Left ventricle myocardium inferior (tissue), 1 donor: Measurements from ENCODE around the gene CAMK2G. TPM values are rescaled to one million over a fixed set of nuclear protein-coding genes. Genes with fewer than 3 reads are reported as not detected.

Experiments used
- DNase-seq: peaks from one replicate; pipeline ENCODE4 v3.0.0-alpha.2; 2020
- H3K27ac ChIP-seq: fragments of 200-600 bp; replicated peaks from 2 replicates; pipeline ENCODE4 v1.8.0; 2021
- H3K27me3 ChIP-seq: fragments of 200-600 bp; 2 replicates; pipeline ENCODE4 v1.8.0; 2021; ENCODE audit warnings: low read depth
- H3K36me3 ChIP-seq: fragments of 200-600 bp; 2 replicates; pipeline ENCODE4 v1.8.0; 2021
- H3K4me1 ChIP-seq: fragments of 200-600 bp; 2 replicates; pipeline ENCODE4 v1.8.0; 2021
- H3K4me3 ChIP-seq: fragments of 200-600 bp; 2 replicates; pipeline ENCODE4 v1.8.0; 2021; ENCODE audit warnings: mild to moderate bottlenecking, moderate library complexity
- H3K9me3 ChIP-seq: fragments of 200-600 bp; replicated peaks from 2 replicates; pipeline ENCODE4 v1.8.0; 2021
- intact Hi-C: fragments of 100-400 bp; cut with micrococcal nuclease; formaldehyde crosslinking; loops from one replicate; pipeline ENCODE4 v1.11.0; 2022
- total RNA-seq: library from RNA; stranded (reverse); fragmentation: NEBNext Ultra II Directional; extraction: Animal tissue kit (Norgen Biotek cat#: 25700); gene quantifications from one replicate; pipeline ENCODE4 v1.2.1, GENCODE V29; 2021
- TF ChIP-seq, protein P1 (sequence below): fragments of 200-600 bp; IDR thresholded peaks from 2 replicates; pipeline ENCODE4 v1.8.0; 2021; ENCODE audit warnings: antibody characterized with exemption, mild to moderate bottlenecking, borderline replicate concordance
- donor health status: DM: no; HTN: yes; CAD: no; lungs with severe emphysema.

The CAMK2G gene
- total RNA-seq, 1 donor from 2014 or later = 12.5 TPM

DNA sequence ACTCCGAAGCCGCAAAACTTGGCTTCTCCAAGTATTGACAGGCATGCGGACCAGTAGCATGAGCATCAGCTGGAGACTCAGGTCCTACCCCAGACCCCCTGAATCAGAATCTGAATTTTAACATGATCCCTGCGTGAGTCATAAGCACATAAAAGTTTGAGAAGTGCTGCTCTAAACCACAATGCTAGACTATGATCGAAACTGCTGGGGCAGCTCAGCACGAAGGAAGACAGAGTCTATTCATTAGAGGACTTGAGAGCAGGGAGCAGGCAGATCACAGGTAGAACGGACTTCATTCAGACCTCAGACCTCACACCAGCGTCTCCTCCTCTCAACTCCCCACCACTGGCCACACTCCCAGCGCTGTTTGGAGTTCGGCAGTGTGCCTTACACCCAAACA lies 16.9 kb downstream of the CAMK2G start:
- DNase-seq = no peak
- H3K36me3 ChIP-seq = peaks cover 51% of the 10 kb centered on the region
- H3K9me3 ChIP-seq = no peaks in the 10 kb centered on the region
- H3K27me3 ChIP-seq = peaks cover 20% of the 10 kb centered on the region
- intact Hi-C loops = no loop called here
- TF ChIP-seq, protein P1, sequence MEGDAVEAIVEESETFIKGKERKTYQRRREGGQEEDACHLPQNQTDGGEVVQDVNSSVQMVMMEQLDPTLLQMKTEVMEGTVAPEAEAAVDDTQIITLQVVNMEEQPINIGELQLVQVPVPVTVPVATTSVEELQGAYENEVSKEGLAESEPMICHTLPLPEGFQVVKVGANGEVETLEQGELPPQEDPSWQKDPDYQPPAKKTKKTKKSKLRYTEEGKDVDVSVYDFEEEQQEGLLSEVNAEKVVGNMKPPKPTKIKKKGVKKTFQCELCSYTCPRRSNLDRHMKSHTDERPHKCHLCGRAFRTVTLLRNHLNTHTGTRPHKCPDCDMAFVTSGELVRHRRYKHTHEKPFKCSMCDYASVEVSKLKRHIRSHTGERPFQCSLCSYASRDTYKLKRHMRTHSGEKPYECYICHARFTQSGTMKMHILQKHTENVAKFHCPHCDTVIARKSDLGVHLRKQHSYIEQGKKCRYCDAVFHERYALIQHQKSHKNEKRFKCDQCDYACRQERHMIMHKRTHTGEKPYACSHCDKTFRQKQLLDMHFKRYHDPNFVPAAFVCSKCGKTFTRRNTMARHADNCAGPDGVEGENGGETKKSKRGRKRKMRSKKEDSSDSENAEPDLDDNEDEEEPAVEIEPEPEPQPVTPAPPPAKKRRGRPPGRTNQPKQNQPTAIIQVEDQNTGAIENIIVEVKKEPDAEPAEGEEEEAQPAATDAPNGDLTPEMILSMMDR = no peak
- H3K4me3 ChIP-seq = no peak overlapping the region
- no peaks in the 10 kb centered on the region for H3K4me1 ChIP-seq
- H3K27ac ChIP-seq = no peak overlapping the region

DNA sequence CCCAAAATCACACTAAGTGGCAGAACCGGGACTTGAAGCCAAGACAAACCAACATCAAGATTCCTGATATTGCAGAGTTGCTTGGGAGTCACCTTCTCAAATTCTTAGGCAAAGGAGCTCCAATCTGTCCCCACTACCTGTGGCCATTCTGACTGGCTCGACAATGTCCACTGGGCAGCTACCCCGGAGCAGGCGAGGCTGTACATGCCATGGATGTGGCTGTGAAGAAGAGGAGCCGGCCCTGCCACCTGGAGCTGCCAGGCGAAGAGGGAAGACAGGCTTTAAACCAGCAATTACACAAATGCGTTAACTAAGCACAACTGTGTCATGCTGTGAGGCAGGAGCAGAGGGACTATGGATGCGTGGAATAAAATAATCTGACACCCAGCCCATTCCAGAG lies 18.1 kb downstream of the CAMK2G start:
- Histone ChIP-seq H3K4me1 (peaks cover under 1% of the 10 kb centered on the region), H3K4me3 (no peak overlapping the region), H3K27ac (no peak overlapping the region), H3K27me3 (peaks cover 20% of the 10 kb centered on the region), H3K36me3 (peaks cover 57% of the 10 kb centered on the region), H3K9me3 (no peaks in the 10 kb centered on the region)
- DNase-seq = no peak
- TF ChIP-seq, protein P1 = no peak
- intact Hi-C loops = no loop called here

DNA sequence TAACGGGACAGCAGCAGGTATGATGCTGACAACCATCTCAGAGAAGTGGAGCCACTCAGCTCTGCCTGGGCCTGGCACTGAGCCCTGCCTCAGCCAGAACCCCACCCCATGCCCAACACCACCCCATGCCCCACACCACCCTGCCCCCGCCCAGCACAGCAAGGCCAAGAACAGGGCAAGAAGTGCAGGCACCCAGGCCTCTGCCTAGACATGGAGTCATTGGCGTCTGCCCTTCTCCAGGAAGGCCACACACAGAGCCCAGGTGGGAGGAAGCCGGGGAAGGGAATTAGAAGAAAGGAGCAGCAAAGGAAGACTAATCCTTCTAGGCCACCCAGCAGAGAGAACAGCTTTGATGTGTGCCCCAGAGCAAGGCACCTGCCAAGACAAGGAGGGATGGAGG lies 18.9 kb downstream of the CAMK2G start:
- Histone ChIP-seq H3K27ac (no peak overlapping the region), H3K4me1 (peaks cover 9% of the 10 kb centered on the region), H3K4me3 (no peak overlapping the region), H3K27me3 (peaks cover 11% of the 10 kb centered on the region), H3K9me3 (no peaks in the 10 kb centered on the region), H3K36me3 (peaks cover 52% of the 10 kb centered on the region)
- TF ChIP-seq, protein P1 = no peak
- intact Hi-C loops = no loop called here
- DNase-seq = no peak

DNA sequence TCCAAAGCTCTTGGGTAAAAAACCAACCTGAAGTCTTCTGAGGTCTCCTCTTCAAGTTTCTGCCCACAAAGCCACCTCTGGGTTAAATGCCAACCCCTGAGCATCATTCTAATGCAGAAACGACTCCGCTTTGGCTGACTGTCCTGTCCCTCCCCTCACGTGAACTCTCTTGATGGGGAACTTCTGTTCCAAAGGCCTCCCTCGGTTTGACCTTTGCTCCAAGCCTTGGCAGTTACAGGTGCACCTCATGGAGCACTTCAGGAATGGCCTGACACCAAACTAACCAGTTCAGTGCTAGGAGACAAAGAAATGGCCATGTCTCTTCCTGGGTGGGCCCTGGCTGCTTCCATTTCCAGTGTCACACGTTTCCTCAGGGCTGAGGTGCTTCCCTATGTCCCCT lies 20.0 kb downstream of the CAMK2G start:
- H3K36me3 ChIP-seq = peaks cover 41% of the 10 kb centered on the region

DNA sequence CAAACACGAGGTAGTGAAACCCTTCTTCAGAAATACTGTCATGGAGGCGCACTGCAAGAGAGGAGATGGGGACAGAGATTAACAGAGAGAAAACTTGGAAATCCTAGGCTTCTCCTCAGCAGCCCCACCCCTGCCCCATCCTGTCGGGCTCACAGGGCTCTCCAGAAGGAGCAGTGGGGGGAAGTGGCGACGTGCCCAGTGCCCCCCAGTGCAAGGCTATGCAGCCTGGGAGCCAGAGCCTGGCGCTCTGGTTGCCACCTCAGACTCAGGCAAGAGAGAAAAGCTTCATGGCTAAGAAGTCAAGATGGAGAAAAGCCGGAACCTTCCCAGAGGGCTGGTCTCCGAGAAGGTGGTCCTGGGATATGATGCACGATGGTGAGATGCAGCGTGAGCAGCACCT lies 21.2 kb downstream of the CAMK2G start:
- TF ChIP-seq, protein P1 = no peak
- Histone ChIP-seq H3K9me3 (no peaks in the 10 kb centered on the region), H3K27me3 (peaks cover 7% of the 10 kb centered on the region), H3K27ac (no peak overlapping the region), H3K4me3 (no peak overlapping the region), H3K4me1 (peaks cover 30% of the 10 kb centered on the region), H3K36me3 (peaks cover 43% of the 10 kb centered on the region)
- intact Hi-C loops = no loop called here
- no peak for DNase-seq

More for the DNA sequence above, 20.0 kb downstream of the CAMK2G start:
- TF ChIP-seq, protein P1 = no peak
- Histone ChIP-seq H3K4me1 (peaks cover 19% of the 10 kb centered on the region), H3K4me3 (no peak overlapping the region), H3K9me3 (no peaks in the 10 kb centered on the region), H3K27ac (no peak overlapping the region), H3K27me3 (peaks cover 7% of the 10 kb centered on the region)
- intact Hi-C loops = no loop called here
- no peak for DNase-seq
